ENCODE measurements around the gene PEG3.
"Not testable (repeated sequence)": the region's sequence is repeated elsewhere in the genome, so short reads cannot be mapped to it uniquely, and the experiment has no call there.

PEG3 gene

DNA sequence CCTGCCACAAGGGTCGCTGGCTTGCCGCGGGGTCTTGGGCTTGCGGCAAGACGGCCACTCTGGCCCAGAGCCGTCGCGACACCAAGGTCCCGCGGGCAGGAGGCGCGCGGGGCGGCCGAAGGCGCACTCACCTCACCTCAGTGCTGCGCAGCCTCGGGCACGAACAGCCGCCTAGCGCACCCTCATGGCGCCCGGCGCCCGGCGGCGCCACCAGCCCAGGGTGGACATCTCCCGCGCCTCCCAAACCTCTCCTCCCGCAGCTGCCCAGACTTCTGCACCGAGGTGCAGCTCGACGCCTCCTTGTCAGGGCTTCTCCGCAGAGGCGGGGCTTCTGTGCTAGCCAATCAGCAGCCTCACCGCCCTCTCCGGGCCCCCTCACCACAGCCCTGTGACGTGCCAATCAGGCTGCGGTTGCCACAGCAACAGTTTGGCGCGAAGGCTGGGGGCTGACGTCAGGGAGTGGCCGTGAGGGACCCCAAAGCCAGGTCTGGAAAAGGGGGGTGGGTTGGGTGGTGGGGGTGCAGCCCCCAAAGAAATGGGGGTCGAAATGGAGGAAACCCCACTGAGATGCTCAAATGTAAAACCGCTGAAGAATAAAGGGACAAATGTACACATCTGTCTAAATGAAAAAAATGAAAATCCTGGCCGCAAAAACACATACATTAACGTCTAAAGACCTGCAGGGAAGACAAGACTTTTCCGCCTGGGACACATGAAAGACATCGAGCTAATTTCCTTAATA is at the start of gene PEG3, which contains the start of gene ZIM2:
PEG3 (minus strand) TSS at position 276 of the 742 bp plus-strand sequence. CDS start 16,071 bp downstream, outside the sequence.
ZIM2 (minus strand) TSS at position 276 of the 742 bp plus-strand sequence. CDS start 16,449 bp downstream, outside the sequence.
- peak; percentile 92 for DNase-seq

DNA sequence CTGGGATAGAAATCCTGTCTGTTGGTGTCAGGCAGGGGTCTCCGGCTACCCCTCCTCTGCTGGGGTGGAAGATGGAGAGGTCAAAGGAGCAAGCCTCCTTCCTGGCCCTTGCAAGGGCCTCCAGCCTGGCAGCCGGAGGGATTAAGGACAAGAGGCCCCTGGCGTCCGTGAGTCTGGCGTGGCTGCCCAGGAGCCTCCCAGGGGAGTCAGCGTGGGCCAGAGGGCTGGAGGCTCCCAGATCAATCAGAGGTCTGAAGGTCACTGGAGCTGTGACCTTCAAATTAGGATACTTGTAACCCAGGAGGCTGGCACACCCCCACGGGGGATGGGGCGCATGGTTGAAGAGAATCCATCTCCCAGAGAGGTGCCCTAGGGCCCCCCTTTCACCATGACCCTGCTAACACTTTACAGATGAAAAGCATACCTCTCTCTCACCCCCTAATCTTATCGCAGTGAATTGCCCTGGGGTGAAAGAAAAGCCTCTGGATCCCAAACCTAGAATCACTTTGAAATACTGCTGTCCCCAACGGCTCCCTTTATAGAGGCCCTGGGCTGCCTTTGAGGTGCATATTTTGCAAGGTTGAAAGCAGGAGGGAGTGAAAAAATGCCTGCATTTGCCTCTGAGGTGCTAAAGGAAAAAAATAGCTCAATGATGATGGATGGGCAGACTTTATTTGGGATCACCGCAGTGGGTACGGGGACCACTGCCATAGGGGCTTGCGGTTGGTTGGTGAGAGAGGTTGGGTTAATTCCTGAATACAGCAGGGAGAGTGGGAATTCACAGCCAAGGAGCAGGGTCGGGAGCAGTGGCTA is 44.9 kb upstream of the PEG3 start:
- no peak for DNase-seq

DNA sequence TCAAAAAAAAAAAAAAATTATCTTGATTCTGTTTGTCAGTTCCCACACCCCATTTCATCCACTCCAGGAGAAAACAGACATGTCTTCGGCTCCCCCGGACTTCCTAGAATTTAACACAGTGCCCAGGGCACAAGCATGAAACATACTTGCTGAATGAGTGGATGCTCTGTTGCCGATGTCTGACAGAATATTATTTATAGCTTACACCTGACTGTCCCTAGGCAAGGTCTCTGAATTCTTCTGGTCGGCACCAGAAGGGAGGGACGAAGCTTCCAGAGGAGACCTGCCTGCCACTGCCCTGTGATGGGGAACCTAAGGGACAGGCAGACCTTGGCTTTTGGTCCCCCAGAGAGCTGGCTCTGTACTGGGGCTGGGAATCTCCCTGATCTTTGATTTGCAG is 43.9 kb upstream of the PEG3 start:
- no peak for DNase-seq

DNA sequence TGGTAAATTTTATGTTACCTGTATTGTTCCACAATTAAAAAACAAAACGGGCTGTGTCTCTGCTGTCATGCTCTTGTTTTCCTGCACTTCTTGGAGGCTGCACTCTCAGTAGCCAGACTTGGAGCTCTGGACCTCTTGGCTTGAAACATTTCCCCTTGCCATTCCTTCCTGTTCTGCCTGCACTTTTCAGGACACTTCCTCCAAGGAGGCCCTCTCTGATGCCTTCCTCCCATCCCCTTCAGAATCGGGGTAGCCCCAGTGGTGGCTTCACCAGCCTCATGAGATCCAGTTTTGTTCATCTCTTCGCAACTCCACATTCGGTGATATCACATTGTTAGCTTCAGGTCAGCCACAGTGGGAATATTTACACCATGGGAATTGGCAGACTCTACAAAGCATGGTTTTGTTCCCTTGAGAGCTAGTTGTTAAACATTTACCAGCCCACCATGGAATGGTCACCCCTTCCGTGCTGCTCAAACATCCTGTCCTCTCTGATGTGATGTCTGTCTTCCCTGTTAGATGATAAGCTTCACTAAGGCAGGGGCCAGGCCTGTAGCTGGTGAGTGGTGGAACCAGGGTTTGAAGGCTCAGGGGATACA is 40.2 kb upstream of the PEG3 start:
- DNase-seq, result no peak

DNA sequence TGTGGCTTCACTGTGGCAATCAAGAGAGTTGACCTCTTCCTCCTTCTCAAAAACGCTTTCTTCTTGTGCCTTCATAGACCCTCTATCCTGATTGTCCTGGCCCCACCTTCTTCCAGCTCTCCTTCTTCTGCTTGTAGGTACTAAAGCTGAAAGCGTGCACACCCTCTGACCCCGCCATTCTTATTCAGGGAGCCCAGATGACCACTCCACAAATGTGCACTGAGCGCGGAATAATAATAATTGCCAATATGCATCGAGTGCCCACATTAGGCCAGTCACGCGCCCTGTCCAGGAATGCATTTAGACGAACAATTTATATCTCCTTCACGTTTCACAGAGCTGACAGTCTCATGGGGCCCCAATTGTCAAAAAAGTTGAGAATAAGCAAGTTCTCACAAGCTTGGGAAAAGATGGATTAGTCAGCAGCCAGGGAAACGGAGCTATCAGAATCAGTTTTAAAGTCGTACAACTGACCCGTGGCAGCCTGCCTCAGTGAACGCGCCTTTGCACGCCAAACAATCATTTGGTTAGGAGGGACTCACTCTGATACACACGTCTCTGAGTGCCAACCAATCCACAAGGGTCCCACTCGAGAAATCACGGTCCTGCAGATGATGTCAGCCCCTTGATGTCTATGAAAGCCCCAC is 36.7 kb upstream of the PEG3 start:
- DNase-seq, result no peak

DNA sequence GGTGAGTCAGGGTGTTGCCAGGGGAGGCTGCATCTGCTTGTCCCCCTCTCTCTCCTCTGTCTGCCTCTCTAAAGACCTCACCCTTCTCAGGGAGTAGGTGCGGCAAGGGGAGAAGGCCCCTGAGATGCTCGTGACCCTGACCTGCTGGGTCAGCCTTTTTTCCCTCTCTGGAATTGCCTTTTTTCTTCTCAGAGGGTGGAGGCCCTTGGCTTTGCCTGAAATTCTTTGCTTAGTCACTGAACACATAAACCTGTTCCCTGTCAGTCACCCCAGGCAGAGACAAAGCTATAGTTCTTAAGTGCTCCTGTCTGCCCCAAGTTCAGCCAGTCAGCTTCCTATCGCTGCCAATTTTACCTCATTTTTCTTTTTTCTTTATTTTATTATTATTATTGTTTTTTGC is 35.2 kb upstream of the PEG3 start:
- DNase-seq, result no peak

DNA sequence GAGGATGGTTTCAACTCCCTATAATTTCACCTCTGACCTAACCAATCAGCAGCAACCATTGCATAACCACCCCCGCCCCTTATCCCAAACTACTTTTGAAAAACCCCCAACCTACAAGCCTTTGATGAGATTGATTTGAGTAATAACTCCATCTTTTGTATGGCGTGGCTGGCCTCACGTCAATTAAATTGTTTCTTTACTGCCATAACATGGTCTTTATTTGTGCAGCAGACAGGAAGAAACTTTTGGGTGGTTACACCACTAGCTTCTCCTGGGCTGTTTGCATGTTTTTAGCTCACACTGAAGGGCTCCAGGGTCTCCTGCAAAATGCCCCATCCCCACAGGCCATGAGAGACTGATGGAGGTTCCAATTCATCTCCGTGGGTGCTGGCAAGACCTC is 34.0 kb upstream of the PEG3 start:
- no peak for DNase-seq

DNA sequence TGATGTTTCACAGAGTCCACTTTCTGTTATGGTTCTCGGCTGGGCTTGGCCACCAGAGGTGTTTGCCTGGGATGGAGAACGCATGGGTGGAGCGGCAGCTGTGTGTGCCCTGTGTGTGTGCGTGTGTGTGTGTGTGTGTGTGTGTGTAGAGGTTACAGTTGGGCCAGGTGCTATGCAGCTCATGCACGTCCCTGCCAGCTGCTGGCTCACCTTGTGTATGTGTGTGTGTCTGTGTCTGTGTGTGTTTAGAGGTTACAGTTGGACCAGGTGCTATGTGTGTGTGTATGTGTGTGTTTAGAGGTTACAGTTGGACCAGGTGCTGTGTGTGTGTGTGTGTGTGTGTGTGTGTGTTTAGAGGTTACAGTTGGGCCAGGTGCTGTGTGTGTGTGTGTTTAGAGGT is 33.0 kb upstream of the PEG3 start:
- no peak for DNase-seq

DNA sequence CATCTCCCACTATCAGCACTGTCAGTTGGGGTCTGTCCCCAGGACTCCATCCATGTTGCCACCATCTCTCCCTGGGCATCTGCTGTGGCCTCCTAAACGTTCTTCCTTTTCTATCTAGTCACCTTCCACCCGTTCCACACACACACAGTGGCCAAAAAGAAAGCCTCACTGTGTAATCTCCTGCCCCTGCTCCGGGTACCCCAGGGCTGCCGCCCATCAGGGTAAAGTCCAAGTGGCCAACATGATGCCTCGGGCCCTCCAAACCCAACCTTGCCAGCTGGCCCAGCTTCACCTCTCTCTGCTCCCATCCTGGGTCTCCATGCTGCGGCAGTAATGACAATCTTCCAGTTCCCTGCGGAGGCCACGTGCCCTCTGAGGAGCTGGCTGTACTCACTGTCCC is 29.4 kb upstream of the PEG3 start:
- DNase-seq, result no peak

DNA sequence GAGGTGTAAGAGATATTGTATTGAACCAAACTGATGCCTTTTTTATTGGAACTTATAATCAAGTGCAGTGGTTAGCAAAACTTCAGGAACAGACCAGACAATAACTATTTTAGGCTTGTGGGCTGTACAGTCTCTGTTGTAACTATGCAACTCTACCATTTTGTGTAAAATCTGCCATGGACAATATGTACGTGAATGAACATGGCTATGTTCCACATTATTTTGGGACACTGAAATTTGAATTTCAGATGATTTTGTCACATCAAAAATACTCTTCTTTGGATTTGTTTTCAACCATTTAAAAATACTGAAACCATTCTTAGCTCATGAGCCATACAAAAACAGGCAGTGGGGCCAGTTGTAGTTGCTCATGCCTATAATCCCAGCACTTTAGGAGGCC is 27.9 kb upstream of the PEG3 start:
- no peak for DNase-seq

DNA sequence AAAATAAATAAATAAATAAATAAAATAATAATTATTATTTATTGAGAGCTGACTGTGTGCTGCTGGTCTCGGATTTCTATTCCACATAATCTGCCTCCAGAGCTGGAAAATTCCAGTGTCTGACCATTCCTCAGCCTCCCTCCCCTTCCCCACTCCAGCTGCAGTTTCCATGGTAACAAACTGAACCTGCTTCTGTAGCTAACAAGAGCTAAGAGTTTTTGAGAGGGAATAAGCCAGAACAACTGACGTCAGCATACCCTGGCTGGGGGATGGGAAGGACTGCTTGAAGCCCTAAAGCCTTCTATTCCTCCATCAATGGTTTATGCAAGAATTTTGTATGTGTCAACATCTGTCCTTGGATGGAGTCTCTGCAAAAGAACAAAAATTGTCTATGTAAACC is 26.0 kb upstream of the PEG3 start:
- DNase-seq, result peak; percentile 79

DNA sequence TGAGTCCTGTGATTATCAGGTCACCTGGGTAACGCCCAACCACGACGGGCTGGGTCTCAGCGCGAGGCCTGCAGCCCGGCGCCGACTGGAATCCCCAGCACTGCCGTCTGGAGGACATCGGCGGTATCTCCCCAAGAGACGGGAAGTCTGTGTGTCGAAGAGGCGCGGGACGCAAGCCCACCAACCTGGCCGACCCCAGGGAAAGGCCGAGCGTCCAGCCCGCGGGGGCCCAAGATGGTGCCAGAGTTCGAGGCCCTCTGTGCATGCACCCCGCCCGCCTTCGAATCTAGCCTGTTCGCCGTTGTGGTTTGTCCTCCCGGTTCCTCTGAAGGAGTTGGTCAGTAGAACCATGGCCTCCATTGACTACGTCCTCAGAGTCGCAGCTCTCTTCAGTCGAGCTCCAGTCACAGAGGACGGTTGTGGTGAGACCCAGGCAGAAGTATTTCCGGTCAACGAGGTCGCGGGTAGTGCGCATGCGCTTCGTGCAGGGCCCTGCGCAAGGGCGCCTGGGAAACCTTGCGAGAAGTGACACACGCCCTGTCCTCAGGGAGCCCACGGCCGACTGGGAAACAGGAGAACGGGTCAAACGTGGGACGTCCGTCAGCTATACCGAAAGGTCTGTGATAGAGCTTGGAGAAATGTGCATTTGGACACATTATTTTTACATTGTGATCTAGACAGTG is 24.1 kb upstream of the PEG3 start:
- no peak for DNase-seq

DNA sequence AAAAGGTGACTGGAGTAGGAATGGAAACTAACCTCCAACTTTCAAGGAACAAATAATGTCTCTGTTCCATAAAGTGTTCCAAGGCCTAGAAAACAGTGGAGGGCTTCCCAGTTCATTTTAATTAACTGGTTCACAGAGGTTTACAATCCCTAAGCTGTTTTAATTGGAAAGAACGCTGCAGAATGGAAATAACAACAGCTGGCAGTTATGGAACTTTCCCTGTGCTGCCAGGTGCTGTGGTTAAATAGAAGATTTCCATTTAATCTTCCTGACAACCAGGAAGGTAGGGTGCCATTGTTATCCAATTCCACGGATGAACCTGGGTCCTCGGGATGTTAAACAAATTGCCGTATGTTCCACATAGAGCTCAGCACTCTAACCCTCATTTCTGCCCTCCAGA is 22.2 kb upstream of the PEG3 start:
- no peak for DNase-seq

DNA sequence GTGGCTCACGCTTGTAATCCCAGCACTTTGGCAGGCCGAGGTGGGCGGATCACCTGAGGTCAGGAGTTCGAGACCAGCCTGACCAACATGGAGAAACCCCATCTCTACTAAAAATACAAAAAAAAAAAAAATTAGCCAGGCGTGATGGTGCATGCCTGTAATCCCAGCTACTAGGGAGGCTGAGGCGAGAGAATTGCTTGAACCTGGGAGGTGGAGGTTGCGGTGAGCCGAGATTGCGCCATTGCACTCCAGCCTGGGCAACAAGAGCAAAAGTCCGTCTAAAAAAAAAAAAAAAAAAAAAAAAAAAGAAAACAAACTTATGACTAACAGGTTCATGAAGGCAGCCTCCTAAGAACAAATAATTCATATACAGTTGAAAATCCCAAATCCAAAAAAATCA is 19.9 kb upstream of the PEG3 start:
- not testable (repeated sequence) for DNase-seq

DNA sequence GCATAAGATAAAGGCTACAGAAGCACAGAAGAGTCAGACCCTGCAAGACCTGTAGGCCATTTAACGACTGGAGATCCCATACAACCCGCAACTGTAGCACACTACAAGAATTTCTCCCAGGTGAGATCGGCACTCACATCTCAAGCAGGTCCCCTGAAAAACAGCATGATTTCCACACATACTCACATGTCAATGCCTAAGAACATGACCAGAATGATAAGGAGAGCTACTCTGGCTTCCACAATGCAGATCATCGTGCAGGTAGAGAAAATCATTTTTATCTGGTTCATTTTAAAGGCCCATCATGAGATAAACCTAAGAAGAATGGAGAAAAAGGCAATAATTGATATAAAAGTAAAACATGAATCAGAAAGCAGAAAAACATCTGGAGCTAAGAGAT is 17.5 kb upstream of the PEG3 start:
- DNase-seq, result no peak

DNA sequence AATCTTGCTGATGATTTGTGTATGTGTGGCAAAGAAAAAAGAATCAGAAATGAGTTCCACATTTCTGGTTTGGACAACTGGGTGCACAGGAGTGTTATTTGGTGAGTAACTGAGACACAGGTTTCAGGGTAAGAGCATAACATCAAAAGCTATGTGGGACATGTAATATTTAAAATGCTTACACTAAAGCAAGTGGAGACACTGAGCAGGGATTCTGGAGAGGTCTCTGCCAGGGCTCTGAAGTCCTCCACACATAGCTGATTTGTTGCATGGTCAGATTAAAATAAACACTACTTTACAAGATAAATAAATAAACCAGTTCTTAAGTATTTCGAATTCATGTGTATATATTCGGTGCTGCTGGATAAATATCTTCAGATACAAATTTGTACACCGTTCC is 16.3 kb upstream of the PEG3 start:
- DNase-seq, result no peak

DNA sequence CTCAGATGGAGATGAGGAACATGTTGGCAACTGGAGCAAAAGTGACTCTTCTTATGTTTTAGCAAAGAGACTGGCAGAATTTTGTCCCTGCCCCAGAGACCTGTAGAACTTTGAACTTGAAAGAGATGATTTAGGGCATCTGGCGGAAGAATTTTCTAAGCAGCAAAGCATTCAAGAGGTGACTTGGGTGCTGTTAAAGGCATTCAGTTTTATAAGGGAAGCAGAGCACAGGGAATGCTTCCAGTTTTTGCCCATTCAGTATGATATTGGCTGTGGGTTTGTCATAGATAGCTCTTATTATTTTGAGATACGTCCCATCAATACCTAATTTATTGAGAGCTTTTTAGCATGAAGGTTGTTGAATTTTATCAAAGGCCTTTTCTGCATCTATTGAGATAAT is 11.8 kb upstream of the PEG3 start:
- not testable (repeated sequence) for DNase-seq

DNA sequence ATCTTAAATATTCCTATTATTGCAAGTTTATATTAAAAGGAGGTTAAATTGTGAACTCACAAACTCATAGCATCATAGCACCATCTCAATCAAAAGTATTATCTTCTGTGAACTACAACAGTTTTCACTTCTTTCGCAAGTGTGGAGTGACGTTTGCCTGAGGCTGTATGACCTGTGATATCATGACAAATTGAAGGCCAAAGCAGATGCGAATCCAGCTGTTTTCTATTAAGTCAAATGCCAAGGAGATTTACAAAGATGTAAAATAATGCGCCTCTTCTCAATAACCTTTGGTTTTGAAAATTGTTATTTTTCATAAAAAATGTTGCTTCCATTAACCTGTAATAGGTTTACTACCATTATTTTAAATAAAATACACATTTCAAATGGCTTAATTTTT is 7.6 kb upstream of the PEG3 start:
- DNase-seq, result no peak

DNA sequence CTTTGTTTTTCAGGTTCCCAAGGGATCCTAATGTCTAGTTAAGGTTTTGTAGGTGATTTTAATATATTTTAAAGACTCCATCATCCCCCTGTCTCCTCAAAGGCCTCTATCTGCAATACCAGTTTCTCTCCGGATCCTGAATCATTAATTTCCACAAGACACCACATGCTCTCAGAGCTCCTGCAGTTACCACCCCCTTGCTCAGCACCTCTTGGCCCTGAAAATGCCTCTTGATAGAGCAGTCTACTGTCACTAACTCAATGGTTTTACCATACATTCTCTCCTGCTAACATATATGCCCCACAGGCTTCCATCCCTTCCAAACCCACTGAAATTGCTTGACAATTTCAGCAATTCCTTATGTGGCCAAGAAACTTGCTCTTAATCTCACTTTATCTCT is 1.9 kb upstream of the PEG3 start:
- no peak for DNase-seq

DNA sequence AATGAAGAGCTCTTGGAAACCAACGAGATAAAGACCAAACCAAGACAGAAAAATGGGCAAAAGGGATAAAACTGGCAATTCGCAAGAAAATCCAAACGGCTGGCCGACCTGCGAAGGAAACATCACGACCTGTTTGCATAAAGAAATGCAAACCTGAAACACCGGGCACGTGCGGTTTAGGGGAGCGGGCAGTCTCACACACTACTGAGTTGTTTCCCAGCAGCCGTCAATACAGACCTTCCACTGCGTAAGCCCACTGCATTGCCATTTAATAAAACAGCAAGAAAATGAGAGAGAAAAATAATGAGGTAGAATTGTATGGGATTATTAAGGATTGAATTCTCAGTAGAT is 642 bp upstream of the PEG3 start:
- no peak for DNase-seq

DNA sequence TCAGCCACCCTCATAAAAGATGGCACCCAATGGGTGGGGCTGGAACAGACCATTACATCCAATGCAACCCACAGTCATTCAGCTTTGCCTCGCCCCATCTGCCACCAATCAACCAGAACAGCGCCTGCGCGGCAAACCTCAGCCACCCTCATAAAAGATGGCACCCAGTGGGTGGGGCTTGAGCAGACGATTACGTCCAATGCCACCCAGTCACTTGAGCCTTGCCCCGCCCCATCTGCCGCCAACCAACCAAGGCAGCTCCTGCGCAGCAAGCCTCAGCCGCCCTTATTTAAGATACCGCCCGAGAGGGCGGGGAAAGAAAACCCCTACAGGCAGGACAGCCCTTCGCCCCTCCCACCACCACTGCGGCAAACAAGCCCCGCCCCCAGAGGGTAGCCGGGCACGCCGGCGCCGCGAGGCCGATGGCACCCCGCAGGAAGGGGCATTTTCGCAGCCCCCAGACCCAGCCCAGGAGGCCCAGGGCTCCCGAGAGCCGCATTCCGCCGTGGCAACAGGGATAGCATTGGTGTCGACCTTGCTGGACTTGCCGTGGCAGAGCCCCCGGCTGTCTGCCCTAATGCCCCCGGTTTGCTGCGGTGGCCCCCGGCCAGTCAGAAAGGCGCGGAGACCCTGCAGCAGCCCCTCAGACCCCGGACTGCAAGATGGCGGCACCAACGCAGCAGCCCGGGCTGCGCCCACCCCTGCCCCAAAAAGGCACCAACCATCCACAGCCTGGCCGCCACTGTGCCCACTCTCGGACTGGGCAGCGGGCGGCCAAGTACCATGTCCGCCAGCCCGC is 675 bp downstream of the PEG3 start:
- peak; percentile 97 for DNase-seq
